Hematopoietic multipotent progenitor cell treated with erythropoietin and hydrocortisone succinate and interleukin-3 and kit ligand, for 17 days (in vitro differentiated cells): ENCODE data around the gene GNPDA2.
"Not testable (repeated sequence)": the region's sequence is repeated elsewhere in the genome, so short reads cannot be mapped to it uniquely, and the experiment has no call there.

Source experiments
- DNase-seq: peaks from one replicate; pipeline ENCODE4 v3.0.0-alpha.2; 2015; ENCODE audit warnings: low spot score

The GNPDA2 gene

GRCh38 chr4:44726038-44726871 lies at the start of gene GNPDA2:
Gene GNPDA2 (minus strand): TSS chr4:44726556. CDS start chr4:44722207, 4,349 bp downstream.
- DNase-seq, result peak; percentile 80

DNA sequence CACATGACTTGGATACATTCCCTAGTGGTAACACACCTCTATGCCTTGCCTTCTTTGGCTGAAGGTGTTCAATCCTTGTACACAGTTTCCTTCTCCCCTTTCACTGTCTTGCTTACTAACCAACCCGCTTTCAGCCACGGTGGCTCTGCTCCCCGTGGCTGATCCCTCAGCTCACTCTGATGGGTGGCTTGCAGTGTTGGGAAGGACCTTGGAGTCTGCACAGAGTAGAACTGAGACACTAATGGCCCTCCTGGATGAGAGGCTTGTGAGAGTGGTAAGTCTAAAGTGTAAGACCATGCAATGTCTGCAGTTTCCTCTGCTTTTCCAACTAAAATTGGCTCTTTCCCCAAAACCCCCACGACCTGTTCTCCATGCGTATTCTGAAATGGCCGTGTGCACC lies 46.0 kb upstream of the GNPDA2 start:
- no peak for DNase-seq

- no peak for DNase-seq
Observed at GRCh38 chr4:44771789-44772188, 45.4 kb upstream of the GNPDA2 start.

GRCh38 chr4:44766453-44766852 lies 40.1 kb upstream of the GNPDA2 start:
- no peak for DNase-seq

GRCh38 chr4:44765116-44765515 lies 38.8 kb upstream of the GNPDA2 start:
- DNase-seq, result no peak

DNA sequence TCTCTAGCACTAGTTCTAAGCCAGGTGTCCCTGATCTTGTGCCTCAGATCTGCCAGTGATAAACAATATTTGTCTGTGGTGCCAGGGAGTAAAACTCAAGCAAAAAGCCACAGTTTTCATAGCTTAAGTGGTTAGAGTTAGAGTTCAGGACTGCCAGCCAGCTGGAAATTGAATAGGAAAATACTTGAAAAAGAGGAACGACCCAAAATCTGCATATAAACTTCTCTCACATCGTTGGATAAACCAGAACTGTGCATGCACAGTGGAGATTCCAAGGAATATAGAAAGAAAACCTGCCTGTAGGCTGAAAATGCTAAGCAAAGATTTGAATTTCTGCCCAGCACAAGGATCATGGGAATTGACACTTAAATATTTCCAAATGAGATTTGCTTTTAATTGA lies 35.0 kb upstream of the GNPDA2 start:
- DNase-seq, result no peak

GRCh38 chr4:44760142-44760898 lies 34.0 kb upstream of the GNPDA2 start:
- DNase-seq, result peak; percentile 9

- DNase-seq, result no peak
Observed at GRCh38 chr4:44756559-44756958, 30.2 kb upstream of the GNPDA2 start.

GRCh38 chr4:44740201-44740600 lies 13.8 kb upstream of the GNPDA2 start:
- DNase-seq, result no peak

GRCh38 chr4:44738615-44739014 lies 12.3 kb upstream of the GNPDA2 start:
- DNase-seq, result no peak

- no peak for DNase-seq
Observed at GRCh38 chr4:44736900-44737299, 10.5 kb upstream of the GNPDA2 start.

DNA sequence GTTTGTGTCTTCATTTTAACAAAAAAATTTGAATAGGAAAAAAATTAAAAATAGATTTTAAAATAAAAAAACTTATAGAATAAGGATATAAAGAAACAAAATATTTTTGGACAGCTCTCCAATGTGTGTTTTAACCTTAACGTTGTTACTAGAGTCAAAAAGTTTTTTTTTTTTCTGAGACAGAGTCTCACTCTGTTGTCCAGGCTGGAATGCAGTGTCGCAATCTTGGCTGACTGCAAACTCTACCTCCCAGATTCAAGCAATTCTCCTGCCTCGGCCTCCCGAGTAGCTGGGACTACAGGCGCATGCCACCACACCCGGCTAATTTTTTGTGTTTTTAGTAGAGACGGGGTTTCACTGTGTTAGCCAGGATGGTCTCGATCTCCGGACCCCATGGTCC lies 2.3 kb upstream of the GNPDA2 start:
- DNase-seq, result not testable (repeated sequence)

DNA sequence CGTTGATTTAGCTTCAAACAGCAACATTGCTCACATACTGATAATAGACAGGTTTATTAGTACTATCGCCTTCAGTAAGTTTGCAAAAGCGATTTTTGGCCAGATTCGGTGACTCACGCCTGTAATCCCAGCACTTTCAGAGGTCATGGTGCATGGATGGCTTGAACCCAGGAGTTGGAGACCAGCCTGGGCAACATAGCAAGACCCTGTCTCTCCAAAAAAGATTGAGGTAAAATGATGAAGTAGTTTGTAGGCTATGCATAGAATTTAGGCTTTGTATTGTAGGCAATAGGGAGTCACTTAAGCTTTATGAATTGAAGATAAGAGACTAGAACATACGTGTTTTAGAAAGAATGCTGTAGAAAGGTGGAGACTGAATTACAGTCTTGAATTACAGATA lies 1.1 kb upstream of the GNPDA2 start:
- DNase-seq, result no peak

DNA sequence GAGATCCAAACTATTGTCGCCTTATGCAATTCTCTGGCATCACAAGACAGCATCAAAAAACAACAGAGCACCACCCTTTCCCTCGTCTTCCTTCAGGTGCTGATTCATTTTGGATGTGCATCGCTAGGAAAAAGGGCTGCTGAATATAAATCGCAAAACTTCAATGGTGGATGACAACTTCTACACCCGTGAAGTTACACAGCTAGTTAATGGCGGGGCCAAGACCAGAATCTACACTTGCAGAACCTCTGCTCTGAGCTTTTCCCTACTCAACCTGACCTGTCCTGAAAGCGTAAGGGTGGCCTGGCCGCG lies 674 bp downstream of the GNPDA2 start:
- no peak for DNase-seq

GRCh38 chr4:44725166-44725565 lies 1.2 kb downstream of the GNPDA2 start:
- no peak for DNase-seq

GRCh38 chr4:44722001-44722400 lies 4.4 kb downstream of the GNPDA2 start:
- no peak for DNase-seq

GRCh38 chr4:44720371-44720770 lies 6.0 kb downstream of the GNPDA2 start:
- no peak for DNase-seq

GRCh38 chr4:44716597-44716996 lies 9.8 kb downstream of the GNPDA2 start:
- DNase-seq, result no peak

- no peak for DNase-seq
Observed at GRCh38 chr4:44713125-44713524, 13.2 kb downstream of the GNPDA2 start.

- no peak for DNase-seq
Observed at GRCh38 chr4:44704673-44705072, 21.7 kb downstream of the GNPDA2 start.

GRCh38 chr4:44701037-44701436 lies 25.3 kb downstream of the GNPDA2 start:
- no peak for DNase-seq

DNA sequence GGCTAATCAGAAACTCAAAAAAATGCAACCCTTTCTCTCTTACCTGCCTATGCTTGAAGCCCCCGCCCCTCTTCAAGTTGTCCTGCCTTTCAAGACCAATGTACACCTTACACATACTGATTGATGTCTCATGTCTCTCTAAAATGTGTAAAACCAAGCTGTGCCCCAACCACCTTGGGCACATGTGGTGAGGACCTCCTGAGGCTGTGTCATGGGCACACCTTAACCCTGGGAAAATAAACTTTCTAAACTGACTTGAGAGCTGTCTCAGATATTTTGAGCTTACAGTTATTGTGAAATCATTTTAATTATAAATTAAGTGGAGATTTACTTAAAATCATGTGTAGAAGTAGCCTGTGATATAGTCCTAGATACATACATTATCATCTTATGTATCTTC lies 25.9 kb downstream of the GNPDA2 start:
- no peak for DNase-seq

- DNase-seq, result no peak
Observed at GRCh38 chr4:44684648-44685047, 41.7 kb downstream of the GNPDA2 start.

DNA sequence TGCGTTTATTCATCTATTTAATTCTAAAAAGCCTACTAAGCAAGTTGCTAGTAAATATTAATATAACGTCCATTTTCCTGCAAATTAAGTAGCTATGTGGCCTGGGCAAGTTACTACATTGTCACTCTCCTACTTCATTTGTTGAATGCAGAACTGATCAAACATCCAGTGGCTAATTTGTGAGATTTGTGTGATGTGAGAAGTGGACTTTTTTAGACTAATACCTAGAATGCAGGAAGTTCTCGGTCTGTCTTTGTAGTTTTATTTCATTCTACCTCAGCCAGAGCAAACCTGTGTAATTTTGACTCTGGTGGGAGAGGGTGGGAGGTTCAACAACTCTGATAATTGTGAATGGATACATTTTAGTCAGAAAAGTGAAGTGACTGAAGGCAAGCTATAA lies 47.3 kb downstream of the GNPDA2 start:
- no peak for DNase-seq
